ENCODE data around the gene LIAS.

The LIAS gene

GRCh38 chr4:39446483-39446841, 12.4 kb upstream of the LIAS start:
- H3K4me3 ChIP-seq (replicated peaks; ENCODE audit: low read depth, low read length): peak overlapping the region; percentile 43
- no peak for TF ChIP-seq CTCF (IDR thresholded peaks at IDR 0.05; ENCODE audit: low read length, missing control alignments)
- DNase-seq (ENCODE audit: low read depth): no peak

- DNase-seq (ENCODE audit: low read depth): peak; percentile 74
- peak; percentile 48 for TF ChIP-seq CTCF (IDR thresholded peaks at IDR 0.05; ENCODE audit: low read length, missing control alignments)
- H3K4me3 ChIP-seq (replicated peaks; ENCODE audit: low read depth, low read length): peak overlapping the region; percentile 43
These were observed 11.8 kb upstream of the LIAS start for GRCh38 chr4:39446842-39447573.

- no peak overlapping the region for H3K4me3 ChIP-seq (replicated peaks; ENCODE audit: low read depth, low read length)
- no peak for DNase-seq (ENCODE audit: low read depth)
- TF ChIP-seq CTCF (IDR thresholded peaks at IDR 0.05; ENCODE audit: low read length, missing control alignments): no peak
These were observed 8.2 kb upstream of the LIAS start for GRCh38 chr4:39450618-39451017.

GRCh38 chr4:39451423-39452023, 7.3 kb upstream of the LIAS start:
- TF ChIP-seq CTCF (IDR thresholded peaks at IDR 0.05; ENCODE audit: low read length, missing control alignments): no peak
- no peak for DNase-seq (ENCODE audit: low read depth)
- no peak overlapping the region for H3K4me3 ChIP-seq (replicated peaks; ENCODE audit: low read depth, low read length)

GRCh38 chr4:39452153-39452859, 6.5 kb upstream of the LIAS start:
- TF ChIP-seq CTCF (IDR thresholded peaks at IDR 0.05; ENCODE audit: low read length, missing control alignments): no peak
- no peak overlapping the region for H3K4me3 ChIP-seq (replicated peaks; ENCODE audit: low read depth, low read length)

GRCh38 chr4:39452860-39453587, 5.8 kb upstream of the LIAS start:
- H3K4me3 ChIP-seq (replicated peaks; ENCODE audit: low read depth, low read length): no peak overlapping the region
- TF ChIP-seq CTCF (IDR thresholded peaks at IDR 0.05; ENCODE audit: low read length, missing control alignments): no peak
- DNase-seq (ENCODE audit: low read depth): no peak

More at GRCh38 chr4:39452153-39452859, 6.5 kb upstream of the LIAS start:
- no peak for DNase-seq (ENCODE audit: low read depth)
